Trophoblast cell (in vitro differentiated cells and primary cell): Measurements from ENCODE around the gene EIF4EBP2.

Source experiments
- DNase-seq, 2 donors: peaks; one replicate each; pipeline ENCODE4 v3.0.0-alpha.2; 2016
- H2AFZ ChIP-seq: 2 replicates; pipeline ENCODE4 v1.6.1; 2013; ENCODE audit warnings: low read length, moderate library complexity, mild to moderate bottlenecking; ENCODE audit not compliant: insufficient read depth, poor library complexity
- H2AK5ac ChIP-seq: 2 replicates; pipeline ENCODE4 v1.6.1; 2013; ENCODE audit warnings: mild to moderate bottlenecking, low read length
- H2BK120ac ChIP-seq: 2 replicates; pipeline ENCODE4 v1.6.1; 2013; ENCODE audit warnings: low read length, mild to moderate bottlenecking, moderate library complexity; ENCODE audit not compliant: insufficient read depth, poor library complexity
- H2BK12ac ChIP-seq: 2 replicates; pipeline ENCODE4 v1.6.1; 2013; ENCODE audit warnings: mild to moderate bottlenecking, low read length, moderate library complexity
- H2BK5ac ChIP-seq: 2 replicates; pipeline ENCODE4 v1.6.1; 2013; ENCODE audit warnings: low read length, low read depth, moderate library complexity, mild to moderate bottlenecking; ENCODE audit not compliant: poor library complexity
- H3K14ac ChIP-seq: 2 replicates; pipeline ENCODE4 v1.6.1; 2013; ENCODE audit warnings: mild to moderate bottlenecking, low read length
- H3K18ac ChIP-seq: 2 replicates; pipeline ENCODE4 v1.6.1; 2013; ENCODE audit warnings: mild to moderate bottlenecking, low read length
- H3K23ac ChIP-seq: 2 replicates; pipeline ENCODE4 v1.6.1; 2013; ENCODE audit warnings: low read length
- H3K27ac ChIP-seq: 2 replicates; pipeline ENCODE4 v1.5.1; 2013; ENCODE audit warnings: low read depth, mild to moderate bottlenecking, inconsistent platforms, low read length, moderate library complexity
- H3K27me3 ChIP-seq: 2 replicates; pipeline ENCODE4 v1.6.1; 2013; ENCODE audit warnings: inconsistent platforms, mild to moderate bottlenecking, low read length, moderate library complexity; ENCODE audit not compliant: insufficient read depth
- H3K36me3 ChIP-seq, 2 experiments: 1 replicate in 1 of 2; 2 replicates in 1 of 2; pipeline ENCODE4 v1.6.1; 2013; ENCODE audit warnings: low read length in 2 of 2, mild to moderate bottlenecking in 2 of 2, moderate library complexity in 1 of 2; ENCODE audit not compliant: insufficient read depth in 2 of 2, control insufficient read depth in 1 of 2
- H3K4ac ChIP-seq: 2 replicates; pipeline ENCODE4 v1.6.1; 2013; ENCODE audit warnings: low read depth, mild to moderate bottlenecking, low read length, moderate library complexity
- H3K4me1 ChIP-seq, 2 experiments: 1 replicate in 1 of 2; 2 replicates in 1 of 2; pipeline ENCODE4 v1.6.1; 2013; ENCODE audit warnings: low read length in 2 of 2, mild to moderate bottlenecking in 2 of 2, moderate library complexity in 1 of 2; ENCODE audit not compliant: insufficient read depth in 2 of 2, control insufficient read depth in 1 of 2
- H3K4me2 ChIP-seq: 2 replicates; pipeline ENCODE4 v1.6.1; 2013; ENCODE audit warnings: inconsistent platforms, mild to moderate bottlenecking, low read length, moderate library complexity
- H3K4me3 ChIP-seq: 2 replicates; pipeline ENCODE4 v1.5.1; 2013; ENCODE audit warnings: mild to moderate bottlenecking, low read depth, low read length, inconsistent platforms
- H3K79me1 ChIP-seq: one replicate; pipeline ENCODE4 v1.6.1; 2013; ENCODE audit warnings: low read length
- H3K79me2 ChIP-seq: 2 replicates; pipeline ENCODE4 v1.6.1; 2013; ENCODE audit warnings: low read length, mild to moderate bottlenecking; ENCODE audit not compliant: control insufficient read depth, insufficient read depth, poor library complexity
- H3K9ac ChIP-seq: 2 replicates; pipeline ENCODE4 v1.6.1; 2013; ENCODE audit warnings: mild to moderate bottlenecking, low read length
- H3K9me3 ChIP-seq: 2 replicates; pipeline ENCODE4 v1.6.1; 2013; ENCODE audit warnings: low read depth, mild to moderate bottlenecking, control low read depth, inconsistent platforms, low read length; ENCODE audit not compliant: insufficient read depth
- H4K12ac ChIP-seq: 2 replicates; pipeline ENCODE4 v1.6.1; 2013; ENCODE audit warnings: low read depth, mild to moderate bottlenecking, low read length, moderate library complexity
- H4K8ac ChIP-seq: 2 replicates; pipeline ENCODE4 v1.6.1; 2013; ENCODE audit warnings: low read depth, mild to moderate bottlenecking, low read length, moderate library complexity
- H4K91ac ChIP-seq: one replicate; pipeline ENCODE4 v1.6.1; 2013; ENCODE audit warnings: low read depth, mild to moderate bottlenecking, low read length, moderate library complexity
- WGBS: extraction: QIAGEN DNeasy Blood & Tissue Kit; methylation state at CpG from one replicate; pipeline ENCODE4 v1.1.7; 2013; ENCODE audit warnings: missing lambda C conversion rate; ENCODE audit not compliant: insufficient read length, insufficient coverage; ENCODE audit errors: extremely low coverage; 5-methylcytosine and 5-hydroxymethylcytosine counted together

EIF4EBP2 gene

GRCh38 chr10:70476249-70477035, 72.5 kb downstream of the EIF4EBP2 start:
- peaks cover 2% of the 10 kb centered on the region for H3K9me3 ChIP-seq
- H3K27ac ChIP-seq = no peak overlapping the region
- H2BK120ac ChIP-seq = no peak overlapping the region
- no peak overlapping the region for H3K14ac ChIP-seq
- H3K4ac ChIP-seq = no peak overlapping the region
- H3K79me2 ChIP-seq = no peaks in the 10 kb centered on the region
- H3K4me1 ChIP-seq = peaks cover 3 to 9% of the 10 kb centered on the region in 2 experiments
- H4K12ac ChIP-seq = no peak overlapping the region
- no peak for DNase-seq
- no peak overlapping the region for H3K4me3 ChIP-seq
- no peak overlapping the region for H4K91ac ChIP-seq
- no CpG with 5 or more reads among the region's 7 CpGs for WGBS
- H3K36me3 ChIP-seq = no peaks in the 10 kb centered on the region
- no peak overlapping the region for H3K18ac ChIP-seq
- H2AFZ ChIP-seq = no peak overlapping the region
- H3K23ac ChIP-seq = no peak overlapping the region
- H2BK12ac ChIP-seq = no peak overlapping the region
- peaks cover 34% of the 10 kb centered on the region for H3K27me3 ChIP-seq
- H4K8ac ChIP-seq = no peak overlapping the region
- H2AK5ac ChIP-seq = no peak overlapping the region
- H3K9ac ChIP-seq = no peak overlapping the region
- H3K79me1 ChIP-seq = no peaks in the 10 kb centered on the region
- no peak overlapping the region for H3K4me2 ChIP-seq
- no peak overlapping the region for H2BK5ac ChIP-seq

- peaks cover 2% of the 10 kb centered on the region for H3K9me3 ChIP-seq
- H3K36me3 ChIP-seq = no peaks in the 10 kb centered on the region
- no peak overlapping the region for H4K91ac ChIP-seq
- H2BK5ac ChIP-seq = no peak overlapping the region
- H2BK12ac ChIP-seq = no peak overlapping the region
- no peak overlapping the region for H4K8ac ChIP-seq
- H3K9ac ChIP-seq = no peak overlapping the region
- H3K79me2 ChIP-seq = no peaks in the 10 kb centered on the region
- DNase-seq = peak in 1 of 2 donors; percentile 15
- H3K27ac ChIP-seq = no peak overlapping the region
- peak overlapping the region; percentile 93 for H3K4me2 ChIP-seq
- no CpG with 5 or more reads among the region's 27 CpGs for WGBS
- no peak overlapping the region for H3K18ac ChIP-seq
- H3K14ac ChIP-seq = no peak overlapping the region
- H3K4me1 ChIP-seq = peaks cover 3 to 9% of the 10 kb centered on the region in 2 experiments
- H3K4ac ChIP-seq = no peak overlapping the region
- no peak overlapping the region for H3K23ac ChIP-seq
- no peak overlapping the region for H4K12ac ChIP-seq
- no peak overlapping the region for H2AFZ ChIP-seq
- H3K4me3 ChIP-seq = no peak overlapping the region
- H2AK5ac ChIP-seq = no peak overlapping the region
- H3K79me1 ChIP-seq = no peaks in the 10 kb centered on the region
- H2BK120ac ChIP-seq = no peak overlapping the region
- H3K27me3 ChIP-seq = peaks cover 34% of the 10 kb centered on the region
Observed at GRCh38 chr10:70477661-70478162, 73.8 kb downstream of the EIF4EBP2 start.
